Liver (tissue), 3 donors: Measurements from ENCODE around the gene ANKRD28.

Source experiments
- ATF3 ChIP-seq: IDR thresholded peaks from 2 replicates; pipeline ENCODE4 v1.6.1; 2016; ENCODE audit warnings: antibody characterized with exemption
- CTCF ChIP-seq: fragments of 150-350 bp; IDR thresholded peaks from 2 replicates; pipeline ENCODE4 v1.5.1; 2017; ENCODE audit warnings: improper control_type of control experiment, low read depth, low read length; ENCODE audit not compliant: missing input control
- HNF4A ChIP-seq, 2 donors: conservative IDR thresholded peaks; 2 replicates each; pipeline ENCODE4 v1.6.1; 2016; ENCODE audit warnings: antibody characterized with exemption in 2 of 2, mild to moderate bottlenecking in 2 of 2
- MAX ChIP-seq: IDR thresholded peaks from 2 replicates; pipeline ENCODE4 v1.6.1; 2016; ENCODE audit warnings: antibody characterized with exemption
- REST ChIP-seq: IDR thresholded peaks from 2 replicates; pipeline ENCODE4 v1.6.1; 2016; ENCODE audit warnings: antibody characterized with exemption, mild to moderate bottlenecking
- RXRA ChIP-seq, 2 donors: IDR thresholded peaks; 2 replicates each; pipeline ENCODE4 v1.6.1; 2017 to 2018; ENCODE audit warnings: antibody characterized with exemption in 2 of 2, mild to moderate bottlenecking in 1 of 2
- SP1 ChIP-seq: IDR thresholded peaks from 2 replicates; pipeline ENCODE4 v1.6.1; 2018; ENCODE audit warnings: antibody characterized with exemption, mild to moderate bottlenecking
- TAF1 ChIP-seq: conservative IDR thresholded peaks from 2 replicates; pipeline ENCODE4 v1.6.1; 2016; ENCODE audit warnings: antibody characterized with exemption, mild to moderate bottlenecking
- YY1 ChIP-seq: IDR thresholded peaks from 2 replicates; pipeline ENCODE4 v1.6.1; 2016; ENCODE audit warnings: antibody characterized with exemption, mild to moderate bottlenecking
- donor health status: healthy.
- donor health status: healthy.

- TF ChIP-seq CTCF: no peak
- TF ChIP-seq REST: no peak
- no peak for TF ChIP-seq RXRA (IDR thresholded peaks at IDR 0.05)
- no peak for TF ChIP-seq TAF1
- no peak for TF ChIP-seq YY1
- no peak for TF ChIP-seq ATF3
- TF ChIP-seq HNF4A (conservative IDR thresholded peaks at IDR 0.05): no peak
- no peak for TF ChIP-seq SP1
- no peak for TF ChIP-seq MAX
Observed at GRCh38 chr3:15796771-15797641, 773 bp downstream of the ANKRD28 start.
